Upper lobe of left lung (tissue), 4 donors: ENCODE results near the gene RWDD1.

Experiments used
- EP300 ChIP-seq, 4 donors: sonication (generic); formaldehyde crosslinking; IDR thresholded peaks; one replicate each; pipeline ENCODE4 v1.5.1; 2017; ENCODE audit warnings: antibody characterized with exemption in 4 of 4, control low read depth in 2 of 4
- POLR2A ChIP-seq, 4 donors: fragments of 450-650 bp; IDR thresholded peaks; one replicate each; pipeline ENCODE4 v1.5.1; 2016 to 2017; ENCODE audit warnings: antibody characterized with exemption in 4 of 4, mild to moderate bottlenecking in 2 of 4

DNA sequence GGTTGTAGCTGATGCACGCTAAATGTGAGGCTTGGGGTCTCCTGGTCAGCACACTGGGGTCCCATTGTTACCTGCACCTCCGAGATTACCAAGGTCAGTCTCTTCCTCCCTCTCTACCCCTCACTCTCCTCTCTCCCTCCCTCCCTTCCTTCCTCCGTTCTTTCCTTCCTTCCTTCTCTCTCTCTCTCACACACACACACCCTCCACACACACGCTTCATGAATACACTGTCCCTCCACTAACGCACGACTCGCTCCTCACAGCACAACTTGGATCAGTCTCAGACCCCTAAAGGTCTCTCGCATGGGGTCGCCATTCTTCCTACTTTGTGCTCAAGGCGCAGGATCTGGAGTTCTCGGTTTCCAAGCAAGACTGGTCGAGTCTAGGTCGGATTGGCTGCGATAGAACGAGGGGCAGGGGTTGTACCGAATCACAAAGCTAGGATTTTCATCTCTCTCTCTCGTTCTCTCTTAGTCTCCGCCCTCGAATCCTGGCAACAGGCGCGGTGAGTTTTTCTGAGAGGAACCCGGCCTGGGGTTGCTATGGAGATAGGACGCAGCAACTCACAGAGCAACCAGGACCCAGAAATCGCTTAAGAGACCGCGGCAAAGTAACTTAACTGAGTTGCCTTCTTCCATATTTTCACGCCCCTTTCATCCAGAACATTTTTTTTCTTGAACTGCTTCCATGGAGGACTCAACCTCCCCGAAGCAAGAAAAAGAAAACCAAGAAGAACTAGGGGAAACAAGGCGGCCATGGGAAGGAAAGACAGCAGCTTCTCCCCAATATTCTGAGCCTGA, 44.8 kb downstream of the RWDD1 start, which contains the start of gene RSPH4A:
- peak in 1 of 4 donors; percentile 27 for TF ChIP-seq POLR2A (IDR thresholded peaks at IDR 0.05)
- TF ChIP-seq EP300 (IDR thresholded peaks at IDR 0.05), result no peak
